Muscle of leg (tissue), 11 donors: Measurements from ENCODE around the gene CACNB4. TPM values are rescaled to one million over a fixed set of nuclear protein-coding genes. Genes with fewer than 3 reads are reported as not detected.

ENCODE experiments used
- DNase-seq: peaks from one replicate; pipeline ENCODE4 v3.0.0; 2013
- H3K27ac ChIP-seq: one replicate; pipeline ENCODE4 v1.5.1; 2013; ENCODE audit warnings: mild to moderate bottlenecking, low read length, control low read depth
- H3K27me3 ChIP-seq: one replicate; pipeline ENCODE4 v1.6.1; 2013; ENCODE audit warnings: low read length; ENCODE audit not compliant: control insufficient read depth, insufficient read depth
- H3K36me3 ChIP-seq: one replicate; pipeline ENCODE4 v1.6.1; 2013; ENCODE audit warnings: low read length; ENCODE audit not compliant: control insufficient read depth, insufficient read depth
- H3K4me1 ChIP-seq: one replicate; pipeline ENCODE4 v1.6.1; 2013; ENCODE audit warnings: low read length; ENCODE audit not compliant: control insufficient read depth, insufficient read depth
- H3K4me3 ChIP-seq: one replicate; pipeline ENCODE4 v1.5.1; 2013; ENCODE audit warnings: low read length, control low read depth
- H3K9me3 ChIP-seq: replicated peaks from 2 replicates; pipeline ENCODE4 v1.6.1; 2013; ENCODE audit warnings: low read depth, low read length; ENCODE audit not compliant: control insufficient read depth
- WGBS: methylation state at CpG from one replicate; pipeline ENCODE4 v1.1.5; 2013; ENCODE audit warnings: missing lambda C conversion rate; ENCODE audit not compliant: insufficient coverage; 5-methylcytosine and 5-hydroxymethylcytosine counted together
- polyA plus RNA-seq, 8 donors: library from polyadenylated mRNA; unstranded; fragments of 120-200 nt; gene quantifications; one replicate each; pipeline versions ENCODE4 v1.2.1 to v1.2.3, GENCODE V29; 2013; ENCODE audit warnings: inconsistent platforms in 1 of 8, low replicate concordance in 1 of 8; ENCODE audit not compliant: insufficient read length in 8 of 8, insufficient read depth in 1 of 8
- total RNA-seq: library from RNA; stranded (reverse); fragments of 120-200 nt; gene quantifications from one replicate; pipeline ENCODE4 v1.2.4, GENCODE V29; 2013

Gene CACNB4
- total and polyA plus RNA-seq, 9 donors: 3.1 to 7.2 (median 4.3) TPM

- no peak overlapping the region for H3K27ac ChIP-seq
- H3K36me3 ChIP-seq: no peaks in the 10 kb centered on the region
- no peaks in the 10 kb centered on the region for H3K9me3 ChIP-seq
- peaks cover 6% of the 10 kb centered on the region for H3K4me1 ChIP-seq
- DNase-seq: no peak
- H3K4me3 ChIP-seq: no peak overlapping the region
- H3K27me3 ChIP-seq: no peaks in the 10 kb centered on the region
- 80% methylated on average over 6 of the region's 13 CpGs for WGBS
Measured at GRCh38 chr2:151971301-151972051, 127.4 kb downstream of the CACNB4 start.

GRCh38 chr2:151968770-151969470, 129.9 kb downstream of the CACNB4 start:
- DNase-seq: no peak
- Histone ChIP-seq H3K4me3 (no peak overlapping the region), H3K27me3 (no peaks in the 10 kb centered on the region), H3K4me1 (peaks cover 6% of the 10 kb centered on the region), H3K9me3 (no peaks in the 10 kb centered on the region), H3K27ac (no peak overlapping the region), H3K36me3 (no peaks in the 10 kb centered on the region)
- WGBS: no CpG with 5 or more reads among the region's 4 CpGs

GRCh38 chr2:151967829-151968722, 130.8 kb downstream of the CACNB4 start:
- DNase-seq: no peak
- WGBS: 73% methylated on average over 3 of the region's 11 CpGs
- Histone ChIP-seq H3K4me3 (no peak overlapping the region), H3K4me1 (no peaks in the 10 kb centered on the region), H3K36me3 (no peaks in the 10 kb centered on the region), H3K9me3 (no peaks in the 10 kb centered on the region), H3K27me3 (no peaks in the 10 kb centered on the region), H3K27ac (no peak overlapping the region)

GRCh38 chr2:151965884-151966283, 133.0 kb downstream of the CACNB4 start:
- DNase-seq: no peak
- WGBS: no CpG with 5 or more reads among the region's 4 CpGs
- H3K4me3 ChIP-seq: no peak overlapping the region
- no peaks in the 10 kb centered on the region for H3K27me3 ChIP-seq
- H3K4me1 ChIP-seq: no peaks in the 10 kb centered on the region
- no peaks in the 10 kb centered on the region for H3K9me3 ChIP-seq
- H3K27ac ChIP-seq: no peak overlapping the region
- no peaks in the 10 kb centered on the region for H3K36me3 ChIP-seq

GRCh38 chr2:151961558-151961957, 137.3 kb downstream of the CACNB4 start:
- H3K27me3 ChIP-seq: no peaks in the 10 kb centered on the region
- H3K36me3 ChIP-seq: no peaks in the 10 kb centered on the region
- H3K4me1 ChIP-seq: no peaks in the 10 kb centered on the region
- H3K9me3 ChIP-seq: no peaks in the 10 kb centered on the region
- no peak overlapping the region for H3K27ac ChIP-seq
- DNase-seq: no peak
- no peak overlapping the region for H3K4me3 ChIP-seq
- WGBS: 100% methylated on average over 1 of the region's 4 CpGs

- no peaks in the 10 kb centered on the region for H3K4me1 ChIP-seq
- H3K4me3 ChIP-seq: no peak overlapping the region
- no peak overlapping the region for H3K27ac ChIP-seq
- DNase-seq: no peak
- 100% methylated on average over 1 of the region's 1 CpG for WGBS
- H3K36me3 ChIP-seq: no peaks in the 10 kb centered on the region
- H3K27me3 ChIP-seq: no peaks in the 10 kb centered on the region
- no peaks in the 10 kb centered on the region for H3K9me3 ChIP-seq
Measured at GRCh38 chr2:151959238-151959637, 139.6 kb downstream of the CACNB4 start.

- DNase-seq: no peak
- WGBS: no CpG with 5 or more reads among the region's 2 CpGs
Measured at GRCh38 chr2:151953467-151953866, 145.4 kb downstream of the CACNB4 start.

GRCh38 chr2:151952691-151953456, 146.0 kb downstream of the CACNB4 start:
- Histone ChIP-seq H3K9me3 (no peaks in the 10 kb centered on the region), H3K4me1 (no peaks in the 10 kb centered on the region), H3K27ac (no peak overlapping the region), H3K27me3 (no peaks in the 10 kb centered on the region), H3K4me3 (no peak overlapping the region), H3K36me3 (no peaks in the 10 kb centered on the region)
- peak; percentile 25 for DNase-seq
- 63% methylated on average over 11 of the region's 14 CpGs for WGBS

More at GRCh38 chr2:151953467-151953866, 145.4 kb downstream of the CACNB4 start:
- H3K36me3 ChIP-seq: no peaks in the 10 kb centered on the region
- no peaks in the 10 kb centered on the region for H3K4me1 ChIP-seq
- no peaks in the 10 kb centered on the region for H3K9me3 ChIP-seq
- no peak overlapping the region for H3K27ac ChIP-seq
- no peak overlapping the region for H3K4me3 ChIP-seq
- no peaks in the 10 kb centered on the region for H3K27me3 ChIP-seq

- no peaks in the 10 kb centered on the region for H3K9me3 ChIP-seq
- no peak overlapping the region for H3K4me3 ChIP-seq
- no peaks in the 10 kb centered on the region for H3K36me3 ChIP-seq
- whole genome bisulfite sequencing: 37% methylated on average over 3 of the region's 5 CpGs
- H3K4me1 ChIP-seq: peaks cover 12% of the 10 kb centered on the region
- H3K27me3 ChIP-seq: no peaks in the 10 kb centered on the region
- peak; percentile 24 for DNase-seq
- H3K27ac ChIP-seq: peak overlapping the region; percentile 35
Measured at GRCh38 chr2:151947813-151948165, 151.1 kb downstream of the CACNB4 start.
